NCI-H187 (cell line): ENCODE measurements around the gene FPR1.

Experiments used
- DNase-seq, 2 experiments: peaks; one replicate each; lab custom pipeline; 2025; lab: John Stamatoyannopoulos, UW

FPR1 gene

GRCh38 chr19:51751655-51752054 is at the start of gene FPR1:
Gene FPR1, minus strand, starts transcription at chr19:51751878. Its CDS starts 4,884 bp downstream, at chr19:51746994.
- DNase-seq, result no peak

DNA sequence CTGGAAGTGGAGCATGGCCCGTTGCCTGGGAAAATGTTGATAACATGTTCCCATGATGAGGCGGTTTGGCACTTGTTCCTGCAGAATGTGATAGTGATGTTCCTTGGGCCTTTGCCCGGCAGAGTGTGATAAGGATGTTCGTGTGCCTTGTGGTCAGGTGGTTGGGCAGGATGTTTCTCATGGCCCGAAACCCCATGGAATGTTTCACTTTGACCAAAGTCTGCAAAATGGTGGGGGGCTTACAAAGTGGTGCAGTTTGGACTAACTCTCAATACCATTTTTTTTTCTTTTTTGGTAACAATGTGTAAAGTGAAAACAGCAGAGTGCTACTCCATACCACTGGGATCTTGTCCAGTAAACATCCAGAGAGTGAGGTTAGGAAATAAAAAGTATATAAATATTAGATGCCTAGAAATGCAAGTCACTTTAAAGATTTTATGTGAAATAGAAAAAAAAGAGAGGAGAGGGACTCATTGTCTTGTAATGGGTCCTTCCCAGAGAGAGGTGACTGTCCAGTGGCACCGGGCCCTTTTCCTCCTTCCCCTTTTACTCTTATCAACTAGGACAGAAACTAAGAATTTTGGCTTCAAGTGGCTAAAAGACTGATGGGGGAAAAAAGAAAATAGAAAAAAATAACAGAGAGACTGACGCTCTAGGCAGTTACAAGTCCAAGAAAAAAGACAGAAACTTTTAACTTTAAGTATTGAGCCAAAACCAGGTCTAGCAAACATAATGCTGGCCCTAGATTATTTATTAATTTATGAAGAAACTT is 49.0 kb upstream of the FPR1 start:
- DNase-seq, result no peak

GRCh38 chr19:51799774-51800472 is 48.2 kb upstream of the FPR1 start:
- DNase-seq, result no peak

- DNase-seq, result no peak
These were observed 47.5 kb upstream of the FPR1 start for GRCh38 chr19:51799034-51799773.

- DNase-seq, result no peak
These were observed 46.4 kb upstream of the FPR1 start for GRCh38 chr19:51798062-51798461.

GRCh38 chr19:51797480-51797879 is 45.8 kb upstream of the FPR1 start:
- DNase-seq, result no peak

- DNase-seq, result no peak
These were observed 44.6 kb upstream of the FPR1 start for GRCh38 chr19:51796195-51796679.

DNA sequence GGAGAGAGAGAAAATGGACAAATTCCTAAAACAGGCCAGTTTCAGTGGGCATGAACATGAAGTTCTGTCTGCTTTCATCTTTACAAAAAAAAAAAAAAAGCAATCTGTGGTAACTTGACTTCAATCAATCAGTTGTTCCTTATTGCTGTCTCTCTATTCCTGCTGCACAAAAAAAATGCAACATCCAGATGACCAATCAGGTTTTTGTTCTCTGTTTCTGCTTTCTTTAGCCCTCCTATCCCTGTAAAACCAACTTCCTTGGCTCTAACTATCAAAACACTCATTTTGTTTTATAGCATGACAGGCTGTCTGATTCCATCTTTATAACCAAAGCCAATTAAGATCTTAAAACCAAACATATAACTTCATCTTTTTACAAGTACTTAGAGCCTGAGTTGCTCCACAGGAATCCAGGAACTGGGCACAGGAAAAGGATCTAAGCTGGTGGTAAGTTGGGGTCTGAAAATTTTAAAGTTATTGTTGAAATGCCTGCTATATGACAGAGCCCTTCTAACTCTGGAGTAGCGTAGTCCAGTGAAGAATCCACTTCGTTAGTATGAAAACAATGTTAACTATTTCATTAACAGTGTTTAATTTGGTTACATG is 43.3 kb upstream of the FPR1 start, which contains the start of gene FPR3:
Gene FPR3, plus strand, starts transcription at position 273 of the 606 bp plus-strand sequence. CDS start 28,592 bp downstream, outside the sequence.
- DNase-seq, result no peak

DNA sequence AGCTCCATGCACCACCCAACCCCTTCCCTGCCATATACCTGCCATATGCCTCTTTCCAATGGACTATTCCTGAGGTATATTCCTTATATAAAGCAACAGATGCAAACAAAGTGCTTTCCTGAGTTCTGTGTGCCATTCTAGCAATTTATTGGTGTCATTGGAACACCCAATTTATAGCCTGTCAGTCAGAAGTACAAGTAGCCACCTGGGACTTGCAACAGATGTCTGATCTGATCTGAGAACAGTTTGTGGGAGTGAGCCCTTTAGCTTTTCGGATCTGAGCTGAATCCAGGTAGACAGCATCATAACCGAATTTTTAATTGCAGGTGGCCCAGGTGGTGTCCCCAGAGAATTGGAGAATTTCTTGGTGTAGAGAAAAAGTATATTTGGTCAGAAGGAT is 42.3 kb upstream of the FPR1 start:
- DNase-seq, result no peak

GRCh38 chr19:51792932-51793331 is 41.3 kb upstream of the FPR1 start:
- no peak for DNase-seq

DNA sequence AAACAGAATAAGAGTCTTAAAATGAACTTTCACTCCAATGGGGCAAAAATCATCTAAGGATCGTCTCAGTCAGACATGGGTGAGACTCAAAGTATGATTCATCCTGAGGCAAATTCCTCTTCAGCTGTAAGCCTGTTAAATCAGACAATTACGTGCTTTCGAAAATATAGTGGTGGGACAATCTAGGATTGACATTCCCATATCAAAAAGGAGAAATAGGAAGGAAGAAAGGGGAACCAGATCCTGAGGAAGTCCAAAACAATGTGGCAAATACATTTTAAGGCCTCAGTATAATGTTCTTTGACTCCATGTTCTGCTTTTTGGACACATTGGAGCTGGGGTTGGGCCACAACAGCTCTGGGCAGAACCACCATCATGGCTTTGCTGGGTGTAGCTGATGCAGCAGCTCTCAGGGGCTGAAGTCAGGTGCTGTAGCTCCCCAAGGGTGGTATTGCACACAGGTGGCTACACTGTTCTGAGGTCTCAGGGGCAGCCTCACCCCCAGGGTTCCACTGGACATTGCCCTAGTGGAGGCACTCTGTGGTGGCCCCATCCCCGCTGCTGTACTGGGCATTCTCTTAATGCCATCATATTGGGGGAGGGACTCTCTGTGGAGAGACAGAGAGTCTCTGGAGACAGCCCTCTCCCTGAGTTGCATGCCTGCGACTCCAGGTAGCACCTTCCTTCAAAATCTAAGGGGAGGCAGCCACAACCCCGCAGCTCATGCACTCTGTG is 37.5 kb upstream of the FPR1 start:
- no peak for DNase-seq

DNA sequence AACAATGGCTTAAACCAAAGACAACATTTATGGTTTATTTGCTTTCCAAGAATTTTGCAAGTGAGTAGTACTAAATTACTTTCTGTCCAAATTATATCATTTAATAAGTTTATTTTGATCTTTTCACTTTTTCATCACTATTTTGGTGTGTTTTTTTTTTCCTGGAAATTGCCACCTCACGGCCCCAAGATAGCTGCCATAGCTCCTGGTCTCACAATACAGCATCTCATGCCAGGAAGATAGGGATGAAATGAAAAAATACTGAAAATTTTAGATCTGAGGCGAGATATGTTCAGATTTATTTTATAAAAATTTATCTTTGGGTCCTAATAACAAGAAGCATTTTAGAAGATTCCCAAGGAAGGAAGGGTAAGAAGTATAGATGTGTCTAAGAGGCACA is 36.4 kb upstream of the FPR1 start:
- no peak for DNase-seq

- no peak for DNase-seq
These were observed 35.2 kb upstream of the FPR1 start for GRCh38 chr19:51786646-51787494.

GRCh38 chr19:51784922-51785690 is 33.4 kb upstream of the FPR1 start:
- DNase-seq, result no peak

- DNase-seq, result no peak
These were observed 32.6 kb upstream of the FPR1 start for GRCh38 chr19:51784109-51784785.

DNA sequence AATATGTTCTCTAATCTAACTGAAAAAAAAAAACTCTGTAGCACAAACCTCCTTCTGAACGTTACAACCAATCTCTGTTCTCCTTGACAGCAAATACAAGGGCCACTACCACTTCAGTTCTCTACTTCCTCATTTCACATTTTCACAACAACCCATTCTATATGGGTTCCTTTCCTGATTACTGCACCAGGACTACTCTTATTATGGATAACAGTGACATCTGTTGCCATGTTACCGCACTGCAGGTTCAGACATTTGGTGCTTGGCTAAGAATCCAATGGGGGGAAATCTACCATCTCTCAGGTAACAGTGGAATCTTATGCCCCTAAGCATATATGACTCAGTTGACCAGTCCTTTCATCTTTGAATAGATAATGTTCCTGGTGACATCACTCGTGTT is 31.7 kb upstream of the FPR1 start:
- no peak for DNase-seq

GRCh38 chr19:51781999-51782398 is 30.3 kb upstream of the FPR1 start:
- DNase-seq, result no peak

DNA sequence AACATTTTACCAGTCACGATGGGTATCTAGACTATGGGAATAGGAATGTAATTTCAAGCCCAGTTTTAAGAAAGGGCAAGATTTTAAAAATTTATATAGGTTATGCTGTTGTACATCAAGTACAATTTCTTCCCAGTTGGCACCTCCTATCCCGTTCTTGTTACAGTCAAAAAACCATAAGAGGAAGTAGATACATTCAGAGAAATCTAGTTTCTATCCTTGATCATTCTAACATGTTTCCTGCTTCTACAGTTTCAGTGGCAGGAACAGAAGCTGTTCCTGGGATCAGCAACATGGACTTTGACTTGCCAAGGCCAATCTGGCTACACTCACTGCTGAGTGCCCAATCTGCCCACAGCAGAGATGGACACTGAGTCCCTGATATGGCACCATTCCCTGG is 28.6 kb upstream of the FPR1 start:
- DNase-seq, result no peak

DNA sequence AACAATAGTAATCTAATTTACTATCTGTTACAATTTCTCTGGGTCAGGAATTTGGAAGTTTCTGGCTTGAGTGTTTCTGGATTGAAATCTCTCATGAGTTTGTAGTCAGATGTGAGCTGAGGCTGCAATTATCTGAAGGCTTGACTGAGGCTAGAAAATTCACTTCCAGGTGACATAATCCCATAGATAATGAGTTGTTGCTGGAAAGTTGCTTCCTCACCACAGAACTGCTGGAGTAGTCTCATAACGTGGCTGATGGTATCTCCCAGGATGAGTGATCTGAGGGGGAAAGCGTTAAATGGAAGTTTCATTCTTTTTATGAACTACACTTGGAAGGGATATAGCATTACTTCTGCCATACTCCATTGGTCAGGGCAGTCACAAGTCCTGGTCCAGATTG is 28.0 kb upstream of the FPR1 start:
- DNase-seq, result no peak
